ENCODE data around the gene CYP4F12. TPM values are rescaled to one million over a fixed set of nuclear protein-coding genes. Genes with fewer than 3 reads are reported as not detected.

The CYP4F12 gene
- total RNA-seq, 1 donor from 2014 or later = not detected

DNA sequence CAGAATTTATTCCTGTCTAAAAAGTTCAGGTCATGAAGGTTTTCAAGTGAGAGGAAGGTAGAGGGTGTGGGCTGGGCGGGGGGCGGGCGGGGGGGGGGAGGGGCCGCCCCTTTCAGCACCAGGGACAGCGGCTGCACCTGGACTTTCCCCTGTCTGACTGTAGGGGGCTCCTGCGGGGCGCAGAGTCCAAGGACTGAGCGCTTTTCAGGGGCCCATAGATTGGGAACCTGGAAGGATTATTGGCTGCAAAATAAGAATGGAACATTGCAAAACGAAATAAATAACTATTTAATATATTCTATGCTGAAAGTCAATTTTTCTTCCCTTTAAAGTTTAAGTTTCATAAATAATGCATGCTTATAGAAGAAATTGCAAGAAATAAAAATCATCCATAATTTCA, 41.1 kb upstream of the CYP4F12 start:
- peaks cover 4% of the 10 kb centered on the region for H3K9me3 Mint-ChIP-seq (ENCODE audit: unreplicated experiment)
- H3K4me1 Mint-ChIP-seq (ENCODE audit: low read depth, unreplicated experiment) = no peaks in the 10 kb centered on the region
- DNase-seq = peak; percentile 30
- H3K36me3 Mint-ChIP-seq (ENCODE audit: unreplicated experiment) = peaks cover 6% of the 10 kb centered on the region
- TF ChIP-seq, protein P1, sequence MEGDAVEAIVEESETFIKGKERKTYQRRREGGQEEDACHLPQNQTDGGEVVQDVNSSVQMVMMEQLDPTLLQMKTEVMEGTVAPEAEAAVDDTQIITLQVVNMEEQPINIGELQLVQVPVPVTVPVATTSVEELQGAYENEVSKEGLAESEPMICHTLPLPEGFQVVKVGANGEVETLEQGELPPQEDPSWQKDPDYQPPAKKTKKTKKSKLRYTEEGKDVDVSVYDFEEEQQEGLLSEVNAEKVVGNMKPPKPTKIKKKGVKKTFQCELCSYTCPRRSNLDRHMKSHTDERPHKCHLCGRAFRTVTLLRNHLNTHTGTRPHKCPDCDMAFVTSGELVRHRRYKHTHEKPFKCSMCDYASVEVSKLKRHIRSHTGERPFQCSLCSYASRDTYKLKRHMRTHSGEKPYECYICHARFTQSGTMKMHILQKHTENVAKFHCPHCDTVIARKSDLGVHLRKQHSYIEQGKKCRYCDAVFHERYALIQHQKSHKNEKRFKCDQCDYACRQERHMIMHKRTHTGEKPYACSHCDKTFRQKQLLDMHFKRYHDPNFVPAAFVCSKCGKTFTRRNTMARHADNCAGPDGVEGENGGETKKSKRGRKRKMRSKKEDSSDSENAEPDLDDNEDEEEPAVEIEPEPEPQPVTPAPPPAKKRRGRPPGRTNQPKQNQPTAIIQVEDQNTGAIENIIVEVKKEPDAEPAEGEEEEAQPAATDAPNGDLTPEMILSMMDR (IDR thresholded peaks at IDR 0.05; ENCODE audit: partially characterized antibody, unreplicated experiment) = no peak
- no peak overlapping the region for H3K4me3 Mint-ChIP-seq (ENCODE audit: unreplicated experiment)
- no peak overlapping the region for H3K27ac Mint-ChIP-seq (ENCODE audit: unreplicated experiment)
- H3K27me3 Mint-ChIP-seq (ENCODE audit: unreplicated experiment) = peaks cover 6% of the 10 kb centered on the region

DNA sequence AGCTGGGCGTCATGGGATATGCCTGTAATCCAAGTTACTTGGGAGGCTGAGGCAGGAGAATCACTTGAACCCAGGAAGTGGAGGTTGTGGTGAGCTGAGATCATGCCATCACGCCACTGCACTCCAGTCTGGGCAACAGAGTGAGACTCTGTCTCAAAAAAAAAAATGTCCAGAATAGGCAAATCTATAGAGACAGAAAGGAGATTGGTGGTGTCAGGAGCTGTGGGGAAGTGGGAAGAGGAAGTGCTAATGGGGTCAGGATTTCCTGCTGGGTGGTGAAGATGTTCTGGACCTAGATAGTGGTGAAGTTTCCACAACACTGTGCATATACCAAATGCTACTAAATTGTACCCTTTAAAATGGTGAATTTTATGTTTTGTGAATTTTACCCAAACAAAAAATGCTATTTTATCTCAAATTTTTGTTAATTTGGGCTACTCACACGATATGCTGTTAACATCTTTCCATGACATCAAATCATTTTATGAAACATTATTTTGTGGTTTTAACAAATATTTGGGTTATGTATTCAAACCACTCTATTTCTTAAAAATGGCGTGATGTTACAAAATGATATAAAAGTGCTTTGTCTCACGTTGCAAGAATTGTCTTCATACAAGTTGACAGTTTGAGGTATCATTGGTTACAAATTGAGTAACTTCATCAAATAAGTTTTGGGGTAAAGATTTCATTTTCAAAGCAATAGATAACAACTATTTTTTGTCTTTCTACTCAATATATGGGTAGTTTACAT, 39.6 kb upstream of the CYP4F12 start:
- H3K27ac Mint-ChIP-seq (ENCODE audit: unreplicated experiment) = no peak overlapping the region
- no peak overlapping the region for H3K4me3 Mint-ChIP-seq (ENCODE audit: unreplicated experiment)
- peaks cover 6% of the 10 kb centered on the region for H3K36me3 Mint-ChIP-seq (ENCODE audit: unreplicated experiment)
- TF ChIP-seq, protein P1 (IDR thresholded peaks at IDR 0.05; ENCODE audit: partially characterized antibody, unreplicated experiment) = no peak
- peaks cover 4% of the 10 kb centered on the region for H3K9me3 Mint-ChIP-seq (ENCODE audit: unreplicated experiment)
- no peaks in the 10 kb centered on the region for H3K4me1 Mint-ChIP-seq (ENCODE audit: low read depth, unreplicated experiment)
- DNase-seq = no peak
- peaks cover 8% of the 10 kb centered on the region for H3K27me3 Mint-ChIP-seq (ENCODE audit: unreplicated experiment)

DNA sequence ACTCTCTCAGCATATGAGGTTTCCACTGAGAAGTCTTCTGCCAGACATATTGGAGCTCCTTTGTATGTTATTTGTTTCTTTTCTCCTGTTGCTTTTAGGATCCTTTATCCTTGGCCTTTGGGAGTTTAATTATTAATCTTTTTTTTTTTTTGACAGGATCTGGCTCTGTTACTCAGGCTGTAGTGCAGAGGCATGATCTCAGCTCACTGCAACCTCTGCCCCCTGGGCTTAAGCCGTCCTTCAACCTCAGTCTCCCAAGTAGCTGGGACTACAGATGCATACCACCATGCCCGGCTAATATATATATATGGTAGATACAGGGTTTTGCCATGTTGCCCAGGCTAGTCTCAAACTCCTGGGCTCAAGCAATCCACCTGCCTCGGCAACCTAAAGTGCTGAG, 38.8 kb upstream of the CYP4F12 start:
- Mint-ChIP-seq H3K27me3 (ENCODE audit: unreplicated experiment) (peaks cover 8% of the 10 kb centered on the region), H3K4me1 (ENCODE audit: low read depth, unreplicated experiment) (no peaks in the 10 kb centered on the region), H3K9me3 (ENCODE audit: unreplicated experiment) (peaks cover 4% of the 10 kb centered on the region), H3K27ac (ENCODE audit: unreplicated experiment) (no peak overlapping the region), H3K4me3 (ENCODE audit: unreplicated experiment) (no peak overlapping the region), H3K36me3 (ENCODE audit: unreplicated experiment) (peaks cover 6% of the 10 kb centered on the region)
- no peak for DNase-seq
- TF ChIP-seq, protein P1 (IDR thresholded peaks at IDR 0.05; ENCODE audit: partially characterized antibody, unreplicated experiment) = no peak

DNA sequence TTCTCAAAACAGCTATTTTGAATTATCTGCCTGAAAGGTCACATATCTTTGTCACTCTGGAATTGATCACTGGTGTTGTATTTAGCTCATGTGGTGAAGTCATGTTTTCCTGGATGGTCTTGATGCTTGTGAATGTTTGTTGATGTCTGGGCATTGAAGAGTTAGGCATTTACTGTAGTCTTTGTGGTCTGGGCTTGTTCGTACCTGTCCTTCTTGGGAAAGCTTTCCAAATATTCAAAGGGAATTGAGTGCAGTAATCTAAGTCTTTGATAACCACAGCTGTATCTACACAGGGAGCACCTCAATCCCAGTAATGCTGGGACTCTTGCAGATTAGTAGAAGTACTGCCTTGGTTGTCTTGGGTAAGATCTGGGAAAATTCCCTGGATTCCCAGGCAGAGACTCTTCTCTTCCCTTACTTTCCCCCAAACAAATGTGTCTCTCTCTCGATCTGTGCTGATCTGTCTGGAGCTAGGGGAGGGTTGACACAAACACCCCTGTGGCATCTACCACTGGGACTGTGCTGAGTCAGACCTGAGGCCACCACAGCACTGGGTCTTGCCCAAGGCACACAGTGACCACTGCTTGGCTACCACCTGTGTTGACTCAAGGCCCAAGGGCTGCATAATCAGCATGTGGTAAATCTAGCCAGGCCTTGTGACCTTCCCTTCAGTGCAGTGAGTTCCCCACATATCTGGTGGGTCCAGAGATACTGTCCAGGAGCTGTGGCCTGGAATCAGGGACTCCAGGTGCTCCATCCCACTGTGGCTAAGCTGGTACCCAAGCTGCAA, 37.7 kb upstream of the CYP4F12 start:
- Mint-ChIP-seq H3K9me3 (ENCODE audit: unreplicated experiment) (peaks cover 7% of the 10 kb centered on the region), H3K36me3 (ENCODE audit: unreplicated experiment) (peaks cover 6% of the 10 kb centered on the region), H3K27ac (ENCODE audit: unreplicated experiment) (no peak overlapping the region), H3K4me3 (ENCODE audit: unreplicated experiment) (no peak overlapping the region), H3K27me3 (ENCODE audit: unreplicated experiment) (peaks cover 7% of the 10 kb centered on the region), H3K4me1 (ENCODE audit: low read depth, unreplicated experiment) (no peaks in the 10 kb centered on the region)
- TF ChIP-seq, protein P1 (IDR thresholded peaks at IDR 0.05; ENCODE audit: partially characterized antibody, unreplicated experiment) = no peak
- no peak for DNase-seq

DNA sequence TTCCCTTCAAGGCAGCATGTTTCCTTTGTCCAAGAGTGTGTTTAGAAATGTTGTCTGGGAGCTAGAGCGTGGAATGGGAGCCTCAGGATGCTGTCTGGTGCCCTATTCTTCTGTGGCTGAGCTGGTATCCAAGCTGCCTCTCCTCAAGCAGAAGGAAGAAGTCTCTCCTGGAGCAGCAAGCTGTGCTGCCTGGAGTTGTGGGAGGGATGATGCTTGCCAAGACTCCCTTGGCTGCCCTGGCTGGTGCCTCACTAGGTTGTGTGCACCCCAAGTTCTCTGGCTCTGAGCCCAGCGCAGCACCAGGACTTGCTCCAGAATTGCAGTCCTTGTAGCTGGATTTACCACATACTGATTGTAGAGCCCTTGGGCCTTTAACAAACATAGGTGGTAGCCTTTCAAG, 36.9 kb upstream of the CYP4F12 start:
- Mint-ChIP-seq H3K27ac (ENCODE audit: unreplicated experiment) (no peak overlapping the region), H3K4me3 (ENCODE audit: unreplicated experiment) (no peak overlapping the region), H3K4me1 (ENCODE audit: low read depth, unreplicated experiment) (no peaks in the 10 kb centered on the region), H3K9me3 (ENCODE audit: unreplicated experiment) (peaks cover 8% of the 10 kb centered on the region), H3K27me3 (ENCODE audit: unreplicated experiment) (peaks cover 7% of the 10 kb centered on the region), H3K36me3 (ENCODE audit: unreplicated experiment) (peaks cover 6% of the 10 kb centered on the region)
- TF ChIP-seq, protein P1 (IDR thresholded peaks at IDR 0.05; ENCODE audit: partially characterized antibody, unreplicated experiment) = no peak
- DNase-seq = no peak
